NCI-H82 treated with DMSO at 0.1 percent for 48 hours (cell line): ENCODE measurements around the gene MBLAC1.

Source experiments
- DNase-seq: peaks from one replicate; lab custom pipeline; 2025; ENCODE audit not compliant: unreplicated experiment; lab: John Stamatoyannopoulos, UW

MBLAC1 gene

DNA sequence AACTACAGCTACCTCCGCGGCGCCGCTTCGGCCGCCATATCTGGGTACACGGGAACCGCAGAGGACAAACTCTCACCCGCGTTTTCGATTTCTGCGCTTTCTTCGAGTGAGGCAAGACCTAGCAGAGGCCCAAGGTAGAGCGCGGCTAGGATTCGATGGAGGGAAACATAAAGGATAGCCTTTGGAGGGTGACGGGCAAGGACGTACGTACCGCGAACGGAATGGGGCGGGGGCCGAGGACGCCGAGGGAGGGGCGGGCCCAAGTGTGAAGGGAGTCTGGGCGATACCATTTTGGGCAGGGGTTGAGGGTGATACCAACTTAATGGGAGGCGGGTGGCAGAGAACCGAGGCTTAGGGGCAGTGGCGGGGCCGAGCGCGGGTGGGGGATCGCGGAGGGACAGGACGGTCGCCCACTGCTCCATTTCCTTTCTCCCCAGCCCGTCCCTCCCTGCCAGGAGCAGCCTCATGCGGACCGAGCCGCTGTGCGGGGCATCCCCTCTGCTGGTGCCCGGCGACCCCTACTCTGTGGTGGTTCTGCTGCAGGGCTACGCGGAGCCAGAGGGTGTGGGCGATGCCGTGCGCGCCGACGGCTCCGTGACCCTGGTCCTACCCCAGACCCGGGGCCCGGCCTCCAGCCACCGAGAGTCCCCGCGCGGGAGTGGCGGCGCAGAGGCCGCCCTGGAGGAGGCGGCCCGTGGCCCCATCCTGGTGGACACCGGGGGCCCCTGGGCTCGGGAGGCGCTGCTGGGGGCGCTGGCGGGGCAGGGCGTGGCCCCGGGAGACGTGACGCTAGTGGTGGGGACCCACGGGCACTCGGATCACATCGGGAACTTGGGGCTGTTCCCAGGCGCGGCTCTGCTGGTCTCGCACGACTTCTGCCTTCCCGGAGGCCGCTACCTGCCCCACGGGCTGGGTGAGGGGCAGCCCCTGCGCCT is at the start of gene MBLAC1:
Gene MBLAC1, plus strand, starts transcription at position 37 of the 935 bp plus-strand sequence. Its CDS starts 429 bp downstream, at position 466.
- peak; percentile 65 for DNase-seq

DNA sequence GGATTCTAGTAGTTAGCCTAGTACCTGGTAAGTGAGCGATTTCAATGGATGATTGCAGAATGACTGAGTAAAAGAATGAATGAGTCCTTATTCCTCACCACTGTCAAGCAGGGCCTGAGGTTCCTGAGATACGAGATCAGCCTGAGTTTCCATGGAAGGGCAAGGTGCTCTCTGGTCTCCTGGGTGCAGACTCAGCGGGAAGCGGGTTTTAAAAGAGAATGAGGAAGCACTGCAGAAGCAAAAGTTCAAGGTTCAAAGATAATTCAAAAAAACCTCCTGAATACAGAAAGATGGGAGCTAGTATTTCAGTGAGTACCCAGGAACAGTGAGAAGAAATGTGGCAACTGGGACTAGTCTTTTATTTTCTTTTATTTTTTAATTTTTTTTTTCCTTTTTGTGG is 49.6 kb upstream of the MBLAC1 start:
- no peak for DNase-seq

DNA sequence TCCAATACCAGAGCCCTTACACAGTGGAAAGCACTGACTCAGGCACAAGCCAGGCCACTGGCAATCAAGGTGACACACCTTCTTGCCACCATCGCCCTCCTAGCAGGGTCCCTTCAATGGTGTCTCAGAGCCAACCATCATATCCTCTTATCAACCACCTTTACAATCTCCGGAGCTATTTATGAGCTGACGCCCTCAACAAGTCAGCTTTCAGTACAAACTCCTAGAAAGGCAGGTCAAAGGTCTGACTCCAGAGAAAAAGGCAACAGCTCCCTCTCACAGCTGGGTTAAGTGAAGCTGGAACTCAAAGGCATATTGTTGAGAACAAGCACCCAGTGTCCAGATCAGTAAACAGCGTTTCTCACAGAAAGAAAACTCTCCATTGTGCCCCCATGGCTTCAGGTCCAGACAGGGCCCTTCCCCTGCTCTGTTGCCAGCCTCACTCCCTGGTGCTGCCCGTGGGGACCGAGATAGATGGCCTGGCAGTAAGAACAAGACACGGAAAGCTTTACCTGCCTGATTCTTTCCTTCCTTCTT is 47.7 kb upstream of the MBLAC1 start:
- no peak for DNase-seq

GRCh38 chr7:100080907-100081534 is 45.7 kb upstream of the MBLAC1 start:
- no peak for DNase-seq

GRCh38 chr7:100081535-100082102 is 45.1 kb upstream of the MBLAC1 start, which contains the start of gene ZNF3:
TSS of gene ZNF3 (minus strand) at chr7:100081723. CDS start at chr7:100077357, 4,366 bp downstream.
- peak; percentile 97 for DNase-seq

GRCh38 chr7:100082978-100083377 is 43.8 kb upstream of the MBLAC1 start:
- no peak for DNase-seq

- no peak for DNase-seq
Observed at GRCh38 chr7:100085515-100085914, 41.3 kb upstream of the MBLAC1 start.

DNA sequence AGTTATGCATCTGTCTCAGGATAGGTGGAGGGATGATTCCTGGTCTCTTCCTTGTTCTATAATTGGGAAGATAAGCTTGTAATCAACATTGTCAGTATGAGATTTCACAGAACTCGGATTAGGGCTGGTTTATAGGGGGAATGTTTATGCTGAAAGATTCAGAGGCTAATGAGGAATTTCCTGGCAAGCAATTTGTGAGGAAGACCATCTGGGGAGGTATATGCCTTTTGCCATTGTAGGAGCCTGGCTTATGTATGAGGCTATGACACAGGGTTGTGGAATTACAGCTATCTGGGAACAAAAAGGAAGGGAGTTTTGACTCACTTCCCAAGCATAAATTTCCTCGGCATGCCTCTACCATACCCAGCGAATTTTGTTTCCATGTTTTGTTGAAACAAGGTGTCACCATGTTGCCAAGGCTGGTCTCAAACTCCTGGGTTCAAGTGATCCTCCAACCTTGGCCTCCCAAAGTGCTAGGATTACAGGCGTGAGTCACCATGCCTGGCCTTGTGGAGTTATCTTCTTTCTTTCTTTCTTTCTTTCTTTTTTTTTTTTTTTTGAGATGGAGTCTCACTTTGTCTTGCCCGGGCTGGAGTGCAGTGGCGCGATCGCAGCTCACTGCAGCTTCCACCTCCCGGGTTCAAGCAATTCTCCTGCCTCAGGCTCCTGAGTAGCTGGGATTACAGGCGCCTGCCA is 39.6 kb upstream of the MBLAC1 start:
- DNase-seq: peak; percentile 75

- no peak for DNase-seq
Observed at GRCh38 chr7:100088095-100088620, 38.6 kb upstream of the MBLAC1 start.

DNA sequence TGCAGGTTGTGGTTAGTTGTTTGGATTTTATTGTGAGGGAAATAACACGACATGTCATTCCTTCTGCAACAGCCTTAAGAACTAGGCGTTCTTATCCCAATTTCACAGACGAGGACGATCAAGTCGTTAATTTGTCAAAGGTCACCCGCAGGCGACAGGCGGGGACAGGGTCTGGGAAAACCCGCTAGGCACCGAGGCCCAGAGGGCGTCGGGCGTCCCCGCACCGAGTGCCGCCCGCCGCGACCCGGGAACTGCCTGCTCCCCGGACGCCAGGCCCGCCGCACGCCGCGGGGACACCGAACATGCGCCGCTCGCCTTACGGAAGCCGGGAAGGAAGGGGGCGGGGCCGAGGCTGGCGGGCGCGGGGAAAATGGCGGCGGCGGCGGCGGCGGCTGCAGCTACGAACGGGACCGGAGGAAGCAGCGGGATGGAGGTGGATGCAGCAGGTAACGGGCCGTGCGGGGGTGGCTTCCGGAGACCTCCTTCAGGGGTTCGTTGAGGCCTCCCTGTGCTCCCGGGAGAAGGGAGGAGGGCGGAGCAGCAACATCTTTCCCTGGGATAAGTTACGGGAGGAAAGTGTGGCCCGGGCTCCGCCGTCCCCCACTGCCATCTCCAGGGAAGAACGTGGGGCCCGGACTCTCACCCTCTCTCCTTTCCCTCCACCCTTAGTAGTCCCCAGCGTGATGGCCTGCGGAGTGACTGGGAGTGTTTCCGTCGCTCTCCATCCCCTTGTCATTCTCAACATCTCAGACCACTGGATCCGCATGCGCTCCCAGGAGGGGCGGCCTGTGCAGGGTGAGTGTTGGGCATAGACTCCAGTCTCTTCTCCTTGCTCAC is 37.9 kb upstream of the MBLAC1 start, which contains the start of gene COPS6:
Gene COPS6, plus strand, starts transcription at position 349 of the 837 bp plus-strand sequence. Its CDS starts 22 bp downstream, at position 371.
- peak; percentile 12 for DNase-seq

DNA sequence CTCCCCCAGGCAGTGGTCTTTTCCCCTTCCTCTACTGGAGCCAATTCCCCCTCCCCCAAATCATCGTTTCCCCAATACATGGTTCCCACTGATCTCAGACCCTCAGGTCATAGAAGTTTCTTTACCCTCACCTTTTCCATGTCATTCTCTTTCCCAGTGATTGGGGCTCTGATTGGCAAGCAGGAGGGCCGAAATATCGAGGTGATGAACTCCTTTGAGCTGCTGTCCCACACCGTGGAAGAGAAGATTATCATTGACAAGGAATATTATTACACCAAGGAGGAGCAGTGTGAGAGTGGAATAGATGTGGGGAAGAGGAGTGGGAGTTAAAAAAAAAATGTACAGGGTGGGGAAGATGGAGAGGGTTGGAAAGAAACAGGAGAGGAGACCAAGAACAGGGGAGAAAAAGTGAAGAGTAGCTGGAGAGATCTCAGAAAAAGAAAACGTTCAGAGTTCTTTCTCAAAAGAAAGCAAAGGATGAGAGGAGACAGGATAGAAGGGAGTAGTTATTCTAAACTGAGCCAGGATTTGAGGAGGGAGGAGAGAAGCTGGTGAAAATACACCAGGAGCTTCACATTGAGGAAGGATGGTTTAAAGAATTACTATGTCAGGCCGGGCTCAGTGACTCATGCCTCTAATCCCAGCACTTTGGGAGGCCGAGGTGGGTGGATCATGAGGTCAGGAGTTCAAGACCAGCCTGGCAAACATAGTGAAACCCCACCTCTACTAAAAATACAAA is 37.1 kb upstream of the MBLAC1 start:
- DNase-seq: no peak

GRCh38 chr7:100090527-100091410 is 36.0 kb upstream of the MBLAC1 start:
- DNase-seq: no peak

- DNase-seq: no peak
Observed at GRCh38 chr7:100091411-100092181, 35.2 kb upstream of the MBLAC1 start.

DNA sequence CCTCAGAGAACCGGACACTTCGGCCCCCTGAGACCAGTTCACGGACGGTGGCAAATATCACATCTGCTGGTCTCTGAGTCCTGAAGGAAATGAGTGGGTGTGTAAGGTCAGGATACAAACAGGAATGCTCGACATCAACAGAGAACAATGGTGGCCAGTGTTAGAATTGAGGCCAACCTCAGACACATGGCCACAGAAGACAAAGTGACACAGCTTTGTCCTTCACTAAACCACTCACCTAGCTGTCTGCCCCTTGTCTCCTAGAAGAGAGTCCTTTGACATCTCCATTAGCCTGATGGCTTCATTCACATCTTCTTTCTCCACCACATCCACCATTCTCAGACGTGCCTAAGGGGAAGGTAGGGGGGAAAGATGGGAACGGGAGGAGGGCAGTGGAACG is 33.7 kb upstream of the MBLAC1 start:
- DNase-seq: no peak

- DNase-seq: no peak
Observed at GRCh38 chr7:100093498-100093897, 33.3 kb upstream of the MBLAC1 start.

DNA sequence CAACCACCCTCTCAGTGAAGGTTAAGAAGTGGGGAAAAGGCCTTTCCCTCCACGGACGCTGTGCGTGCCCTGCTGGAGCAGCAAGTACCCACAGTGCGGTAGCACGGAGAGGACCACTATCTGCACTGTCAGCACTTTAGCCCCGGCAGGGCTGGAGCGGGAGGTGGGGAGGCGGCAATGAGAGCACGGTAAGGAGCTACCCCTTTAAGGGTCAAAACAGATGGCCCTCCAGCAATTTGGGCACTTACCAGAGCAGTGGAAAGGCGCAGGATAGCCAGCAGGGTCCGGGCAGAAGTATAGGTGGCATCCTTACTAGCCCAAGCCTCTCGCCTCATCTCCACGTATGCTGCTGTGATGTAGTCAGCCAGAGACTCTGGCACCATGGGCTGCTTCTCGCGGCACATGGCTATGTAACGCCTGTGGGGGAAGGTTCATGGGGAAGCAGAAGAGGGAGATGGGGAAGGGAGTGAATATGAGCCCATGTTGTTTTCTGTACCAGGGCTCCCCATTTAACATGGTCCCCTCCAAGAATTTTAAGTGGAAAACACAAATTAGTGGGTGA is 32.8 kb upstream of the MBLAC1 start:
- DNase-seq: no peak

DNA sequence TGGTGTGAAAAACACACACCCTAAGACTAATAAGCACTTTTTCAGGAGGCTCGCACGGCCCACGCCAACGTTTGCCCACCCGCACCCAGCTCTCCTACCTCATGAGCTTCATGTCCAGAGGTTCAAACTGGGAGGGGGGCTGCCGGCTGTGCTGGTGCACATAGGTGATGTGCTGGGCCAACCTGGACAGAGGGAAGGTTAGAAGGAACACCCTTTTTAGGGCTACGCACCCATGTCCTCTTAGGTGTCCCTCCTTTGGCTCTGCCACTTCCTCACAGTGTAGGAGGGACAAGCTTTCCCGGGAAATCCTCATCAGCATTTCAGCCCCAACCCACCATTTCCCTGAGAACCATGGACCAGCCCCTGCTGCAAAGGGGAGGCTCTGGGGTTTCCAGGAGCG is 31.5 kb upstream of the MBLAC1 start:
- DNase-seq: no peak
